Osteoblast (primary cell): ENCODE measurements around the gene SMIM32. TPM values are rescaled to one million over a fixed set of nuclear protein-coding genes. Genes with fewer than 3 reads are reported as not detected.

Source experiments
- DNase-seq: peaks from one replicate; pipeline ENCODE4 v3.0.0; 2011; ENCODE audit warnings: low spot score, mixed read lengths; ENCODE audit not compliant: insufficient read length; ENCODE audit errors: missing footprints
- H2AFZ ChIP-seq: 2 replicates; pipeline ENCODE4 v1.6.0; 2011; ENCODE audit warnings: mild to moderate bottlenecking, low read length
- H3K27ac ChIP-seq: 2 replicates; pipeline ENCODE4 v1.5.1; 2011; ENCODE audit warnings: mild to moderate bottlenecking, low read depth, low read length, moderate library complexity
- H3K27me3 ChIP-seq: 2 replicates; pipeline ENCODE4 v1.6.0; 2012; ENCODE audit warnings: mild to moderate bottlenecking, control low read depth, inconsistent platforms, low read length, moderate library complexity; ENCODE audit not compliant: insufficient read depth
- H3K36me3 ChIP-seq: 2 replicates; pipeline ENCODE4 v1.5.1; 2011; ENCODE audit warnings: mild to moderate bottlenecking, low read length, control low read depth, moderate library complexity; ENCODE audit not compliant: insufficient read depth
- H3K4me1 ChIP-seq: 2 replicates; pipeline ENCODE4 v1.5.1; 2011; ENCODE audit warnings: mild to moderate bottlenecking, low read length, control low read depth, moderate library complexity; ENCODE audit not compliant: insufficient read depth
- H3K4me2 ChIP-seq: 2 replicates; pipeline ENCODE4 v1.6.0; 2011; ENCODE audit warnings: mild to moderate bottlenecking, low read length; ENCODE audit not compliant: insufficient read depth
- H3K4me3 ChIP-seq: fragments of 200-600 bp; sonication (generic); 3 replicates; pipeline ENCODE4 v1.5.1; 2012; ENCODE audit warnings: mild to moderate bottlenecking, low read length, inconsistent platforms; ENCODE audit not compliant: insufficient read depth
- H3K79me2 ChIP-seq: 2 replicates; pipeline ENCODE4 v1.6.0; 2012; ENCODE audit warnings: mild to moderate bottlenecking, low read length, control low read depth, inconsistent platforms; ENCODE audit not compliant: insufficient read depth
- H3K9me3 ChIP-seq: 2 replicates; pipeline ENCODE4 v1.5.1; 2011; ENCODE audit warnings: low read depth, low read length, control low read depth
- H4K20me1 ChIP-seq: 2 replicates; pipeline ENCODE4 v1.6.0; 2012; ENCODE audit warnings: mild to moderate bottlenecking, low read length, control low read depth; ENCODE audit not compliant: insufficient read depth
- total RNA-seq: library from RNA; depleted of rRNA; stranded (reverse); fragments of >200 nt; gene quantifications from 2 replicates; pipeline ENCODE4 v1.2.3, GENCODE V29; 2012
- TF ChIP-seq, protein P1 (sequence below): IDR thresholded peaks from 2 replicates; pipeline ENCODE4 v1.5.1; 2011; ENCODE audit warnings: mild to moderate bottlenecking, low read depth, low read length, moderate library complexity; ENCODE audit errors: extremely low read depth

SMIM32 gene
- total RNA-seq, 1 donor: not detected

DNA sequence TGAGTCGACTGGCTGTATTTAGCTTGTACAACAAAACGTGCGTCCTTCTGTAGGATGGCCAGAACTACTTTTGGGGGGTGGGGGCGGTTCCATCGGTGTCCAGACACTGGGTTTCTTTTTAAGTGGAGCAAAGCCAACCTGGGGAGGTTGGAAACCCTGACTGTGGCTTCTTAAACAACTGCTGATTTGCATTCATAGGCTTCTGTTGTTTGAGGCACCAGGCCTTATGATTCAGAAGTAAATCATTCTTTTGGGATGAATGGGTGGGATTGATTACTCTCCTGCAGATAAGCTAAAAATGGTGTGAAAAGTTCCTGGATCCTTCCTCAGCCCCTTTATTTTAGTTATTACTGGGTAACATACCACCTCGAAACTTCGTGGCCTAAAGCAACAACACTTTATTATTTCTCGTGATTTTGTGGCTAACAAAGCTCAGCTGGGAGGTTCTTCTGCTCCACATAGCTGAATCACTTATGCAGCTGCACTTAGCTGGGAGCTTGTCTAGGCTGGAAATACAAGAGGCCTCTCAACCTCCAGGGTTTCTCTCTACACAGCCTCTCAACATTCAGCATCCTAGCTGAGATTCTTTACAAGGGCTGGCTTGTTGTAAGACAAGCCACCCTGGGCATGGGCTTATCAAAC is 12.2 kb upstream of the SMIM32 start:
- Histone ChIP-seq H2AFZ (no peak overlapping the region), H3K27me3 (no peaks in the 10 kb centered on the region), H3K9me3 (no peaks in the 10 kb centered on the region), H3K79me2 (no peaks in the 10 kb centered on the region), H4K20me1 (no peaks in the 10 kb centered on the region), H3K4me1 (no peaks in the 10 kb centered on the region), H3K4me3 (no peak overlapping the region), H3K36me3 (no peaks in the 10 kb centered on the region), H3K27ac (no peak overlapping the region), H3K4me2 (no peak overlapping the region)
- no peak for DNase-seq
- TF ChIP-seq, protein P1, sequence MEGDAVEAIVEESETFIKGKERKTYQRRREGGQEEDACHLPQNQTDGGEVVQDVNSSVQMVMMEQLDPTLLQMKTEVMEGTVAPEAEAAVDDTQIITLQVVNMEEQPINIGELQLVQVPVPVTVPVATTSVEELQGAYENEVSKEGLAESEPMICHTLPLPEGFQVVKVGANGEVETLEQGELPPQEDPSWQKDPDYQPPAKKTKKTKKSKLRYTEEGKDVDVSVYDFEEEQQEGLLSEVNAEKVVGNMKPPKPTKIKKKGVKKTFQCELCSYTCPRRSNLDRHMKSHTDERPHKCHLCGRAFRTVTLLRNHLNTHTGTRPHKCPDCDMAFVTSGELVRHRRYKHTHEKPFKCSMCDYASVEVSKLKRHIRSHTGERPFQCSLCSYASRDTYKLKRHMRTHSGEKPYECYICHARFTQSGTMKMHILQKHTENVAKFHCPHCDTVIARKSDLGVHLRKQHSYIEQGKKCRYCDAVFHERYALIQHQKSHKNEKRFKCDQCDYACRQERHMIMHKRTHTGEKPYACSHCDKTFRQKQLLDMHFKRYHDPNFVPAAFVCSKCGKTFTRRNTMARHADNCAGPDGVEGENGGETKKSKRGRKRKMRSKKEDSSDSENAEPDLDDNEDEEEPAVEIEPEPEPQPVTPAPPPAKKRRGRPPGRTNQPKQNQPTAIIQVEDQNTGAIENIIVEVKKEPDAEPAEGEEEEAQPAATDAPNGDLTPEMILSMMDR: no peak

DNA sequence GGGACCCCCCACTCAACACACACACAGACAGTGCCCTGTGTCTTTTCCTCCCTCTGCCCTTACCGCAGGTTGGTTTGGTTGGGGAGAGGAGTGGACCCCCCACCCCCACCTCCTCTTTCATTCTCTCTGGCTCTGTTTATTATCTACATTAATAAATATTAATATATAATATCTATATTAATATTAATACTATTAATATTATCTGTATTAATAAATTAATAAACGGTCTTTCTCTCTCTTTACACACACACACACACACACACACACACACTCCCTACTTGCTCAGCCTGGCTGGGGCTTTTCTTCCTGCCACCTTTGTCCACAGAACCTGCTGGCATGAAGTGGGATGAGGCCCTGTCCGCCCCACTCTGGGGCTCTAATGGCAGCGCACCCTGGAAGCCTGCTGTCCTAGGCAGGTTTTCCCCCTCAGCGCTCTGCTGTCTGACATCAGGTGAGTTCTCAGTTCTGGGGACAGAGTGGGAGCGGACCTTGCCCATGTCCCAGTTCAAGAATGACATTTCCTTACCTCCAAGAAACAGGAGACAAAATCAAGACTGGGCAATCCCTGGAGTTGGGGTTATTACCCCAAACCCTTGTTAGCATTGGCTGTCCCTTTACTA is 10.5 kb upstream of the SMIM32 start:
- Histone ChIP-seq H3K9me3 (no peaks in the 10 kb centered on the region), H2AFZ (no peak overlapping the region), H3K4me1 (no peaks in the 10 kb centered on the region), H3K4me2 (no peak overlapping the region), H3K27ac (no peak overlapping the region), H4K20me1 (no peaks in the 10 kb centered on the region), H3K79me2 (no peaks in the 10 kb centered on the region), H3K36me3 (no peaks in the 10 kb centered on the region), H3K4me3 (no peak overlapping the region), H3K27me3 (no peaks in the 10 kb centered on the region)
- no peak for DNase-seq
- TF ChIP-seq, protein P1: no peak

DNA sequence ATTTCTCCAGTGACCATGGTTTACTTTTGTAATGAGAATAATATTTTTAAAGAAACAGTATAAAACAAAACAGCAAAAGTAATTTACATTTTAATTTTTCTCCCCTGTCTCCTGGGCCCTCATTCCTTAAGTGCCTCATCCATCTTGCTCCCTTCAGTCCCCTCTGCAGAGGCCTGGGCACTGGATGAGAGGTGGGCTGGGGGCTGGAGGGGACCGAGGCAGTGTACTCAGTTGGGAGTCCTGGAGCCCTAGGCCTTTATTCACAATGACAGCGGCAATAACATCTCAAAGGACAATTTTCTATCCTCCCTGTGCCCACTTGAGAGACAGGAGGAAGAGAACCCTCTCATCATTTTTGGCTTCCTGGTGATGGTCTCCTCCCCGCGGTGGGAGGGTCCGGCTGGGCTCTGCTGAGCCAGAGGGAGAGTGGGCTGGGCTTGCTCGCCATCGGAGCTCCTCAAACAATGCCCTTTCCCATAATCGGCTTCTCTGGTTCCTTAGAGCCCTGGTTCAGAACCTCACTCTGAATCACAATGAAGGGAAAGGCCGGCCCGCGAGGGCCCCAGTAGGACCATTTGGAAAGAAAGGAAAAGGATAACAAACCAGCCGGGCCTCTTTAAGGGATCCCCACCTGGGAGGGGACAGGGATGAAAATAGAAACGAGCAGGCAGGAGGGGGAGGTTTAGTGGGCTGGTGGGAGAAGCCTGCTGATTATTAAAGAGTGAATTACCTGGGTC is 9.7 kb upstream of the SMIM32 start:
- Histone ChIP-seq H2AFZ (peak overlapping the region; percentile 51), H3K9me3 (no peaks in the 10 kb centered on the region), H4K20me1 (no peaks in the 10 kb centered on the region), H3K4me1 (no peaks in the 10 kb centered on the region), H3K27me3 (no peaks in the 10 kb centered on the region), H3K79me2 (no peaks in the 10 kb centered on the region), H3K27ac (no peak overlapping the region), H3K4me2 (peak overlapping the region; percentile 45), H3K36me3 (no peaks in the 10 kb centered on the region), H3K4me3 (no peak overlapping the region)
- DNase-seq: no peak
- TF ChIP-seq, protein P1: no peak

DNA sequence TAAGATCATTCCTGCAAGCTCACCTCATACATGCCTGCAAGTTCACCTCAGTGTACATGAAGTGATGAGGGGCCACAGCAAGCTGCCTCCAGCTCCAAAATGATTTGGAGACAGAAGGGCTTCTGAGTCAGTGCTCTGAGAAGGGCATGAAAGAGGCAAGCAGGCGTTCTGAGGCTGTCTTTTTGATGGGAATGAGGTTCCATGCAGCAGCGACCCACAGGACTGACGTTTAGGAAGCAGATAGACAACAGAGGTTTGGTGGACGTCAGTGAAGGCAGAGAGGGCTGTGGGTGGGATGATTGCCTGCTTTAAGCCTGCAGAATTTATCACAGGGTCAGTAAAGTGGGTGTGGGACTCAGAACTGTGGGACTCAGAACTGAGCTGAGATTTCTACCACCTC is 8.9 kb upstream of the SMIM32 start:
- Histone ChIP-seq H3K27me3 (no peaks in the 10 kb centered on the region), H3K4me2 (no peak overlapping the region), H3K4me1 (no peaks in the 10 kb centered on the region), H3K4me3 (no peak overlapping the region), H2AFZ (no peak overlapping the region), H3K79me2 (no peaks in the 10 kb centered on the region), H3K36me3 (no peaks in the 10 kb centered on the region), H3K9me3 (no peaks in the 10 kb centered on the region), H3K27ac (no peak overlapping the region), H4K20me1 (no peaks in the 10 kb centered on the region)
- no peak for DNase-seq
- TF ChIP-seq, protein P1: no peak
